ENCODE measurements around the gene RINL. TPM values are rescaled to one million over a fixed set of nuclear protein-coding genes. Genes with fewer than 3 reads are reported as not detected.

RINL gene
- total RNA-seq, 1 experiment from 2014 or later, result 14.5 TPM

DNA sequence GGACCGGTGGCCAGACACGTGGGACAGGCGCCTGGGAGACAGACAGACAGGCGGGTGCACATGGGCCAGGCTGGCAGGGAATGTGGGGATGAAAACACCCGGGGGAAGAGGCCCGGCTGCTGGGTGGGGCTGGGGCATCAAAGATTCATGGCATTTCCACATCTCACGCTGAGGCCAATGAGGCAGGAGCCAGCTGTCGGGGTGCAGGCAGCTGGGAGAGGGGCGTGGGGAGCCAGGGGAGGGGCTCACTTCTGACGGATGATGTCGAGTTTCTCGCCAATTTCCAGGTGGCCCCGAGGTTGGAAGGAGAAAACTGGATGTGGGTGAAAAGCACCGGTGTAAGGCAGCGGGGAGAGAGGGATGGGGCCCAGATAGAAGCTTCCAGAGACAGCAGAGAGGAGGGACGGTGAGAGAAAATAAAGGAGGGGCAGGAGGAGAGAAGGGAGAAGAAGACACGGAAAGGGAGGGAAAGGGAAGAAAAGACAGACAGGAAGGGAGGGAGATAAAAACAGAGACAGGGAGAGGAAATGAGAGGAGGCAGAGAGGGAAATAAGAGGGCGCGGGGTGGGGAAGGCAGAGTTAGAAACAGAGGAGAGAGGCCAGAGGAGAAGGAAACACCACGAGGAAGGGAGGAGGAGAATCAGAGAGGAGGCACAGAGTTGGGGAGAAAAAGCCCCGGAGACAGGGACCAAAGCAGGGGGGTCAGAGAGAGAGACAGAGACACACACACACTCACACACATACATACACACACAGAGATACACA lies 41.9 kb upstream of the RINL start (continued):
- TF ChIP-seq ZBTB21 (CRISPR knock-in tag; IDR thresholded peaks at IDR 0.05; ENCODE audit: borderline replicate concordance) (no peak), CBFB (CRISPR knock-in tag; IDR thresholded peaks at IDR 0.05; ENCODE audit: low read depth) (no peak), SMAD4 (CRISPR knock-in tag; IDR thresholded peaks at IDR 0.05) (no peak), USF1 (CRISPR knock-in tag; IDR thresholded peaks at IDR 0.05) (no peak), SOX15 (CRISPR knock-in tag; IDR thresholded peaks at IDR 0.05) (no peak)
- TF ChIP-seq, protein P1, sequence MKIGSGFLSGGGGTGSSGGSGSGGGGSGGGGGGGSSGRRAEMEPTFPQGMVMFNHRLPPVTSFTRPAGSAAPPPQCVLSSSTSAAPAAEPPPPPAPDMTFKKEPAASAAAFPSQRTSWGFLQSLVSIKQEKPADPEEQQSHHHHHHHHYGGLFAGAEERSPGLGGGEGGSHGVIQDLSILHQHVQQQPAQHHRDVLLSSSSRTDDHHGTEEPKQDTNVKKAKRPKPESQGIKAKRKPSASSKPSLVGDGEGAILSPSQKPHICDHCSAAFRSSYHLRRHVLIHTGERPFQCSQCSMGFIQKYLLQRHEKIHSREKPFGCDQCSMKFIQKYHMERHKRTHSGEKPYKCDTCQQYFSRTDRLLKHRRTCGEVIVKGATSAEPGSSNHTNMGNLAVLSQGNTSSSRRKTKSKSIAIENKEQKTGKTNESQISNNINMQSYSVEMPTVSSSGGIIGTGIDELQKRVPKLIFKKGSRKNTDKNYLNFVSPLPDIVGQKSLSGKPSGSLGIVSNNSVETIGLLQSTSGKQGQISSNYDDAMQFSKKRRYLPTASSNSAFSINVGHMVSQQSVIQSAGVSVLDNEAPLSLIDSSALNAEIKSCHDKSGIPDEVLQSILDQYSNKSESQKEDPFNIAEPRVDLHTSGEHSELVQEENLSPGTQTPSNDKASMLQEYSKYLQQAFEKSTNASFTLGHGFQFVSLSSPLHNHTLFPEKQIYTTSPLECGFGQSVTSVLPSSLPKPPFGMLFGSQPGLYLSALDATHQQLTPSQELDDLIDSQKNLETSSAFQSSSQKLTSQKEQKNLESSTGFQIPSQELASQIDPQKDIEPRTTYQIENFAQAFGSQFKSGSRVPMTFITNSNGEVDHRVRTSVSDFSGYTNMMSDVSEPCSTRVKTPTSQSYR (CRISPR knock-in tag; IDR thresholded peaks at IDR 0.05), result no peak
- TF ChIP-seq, protein P2, sequence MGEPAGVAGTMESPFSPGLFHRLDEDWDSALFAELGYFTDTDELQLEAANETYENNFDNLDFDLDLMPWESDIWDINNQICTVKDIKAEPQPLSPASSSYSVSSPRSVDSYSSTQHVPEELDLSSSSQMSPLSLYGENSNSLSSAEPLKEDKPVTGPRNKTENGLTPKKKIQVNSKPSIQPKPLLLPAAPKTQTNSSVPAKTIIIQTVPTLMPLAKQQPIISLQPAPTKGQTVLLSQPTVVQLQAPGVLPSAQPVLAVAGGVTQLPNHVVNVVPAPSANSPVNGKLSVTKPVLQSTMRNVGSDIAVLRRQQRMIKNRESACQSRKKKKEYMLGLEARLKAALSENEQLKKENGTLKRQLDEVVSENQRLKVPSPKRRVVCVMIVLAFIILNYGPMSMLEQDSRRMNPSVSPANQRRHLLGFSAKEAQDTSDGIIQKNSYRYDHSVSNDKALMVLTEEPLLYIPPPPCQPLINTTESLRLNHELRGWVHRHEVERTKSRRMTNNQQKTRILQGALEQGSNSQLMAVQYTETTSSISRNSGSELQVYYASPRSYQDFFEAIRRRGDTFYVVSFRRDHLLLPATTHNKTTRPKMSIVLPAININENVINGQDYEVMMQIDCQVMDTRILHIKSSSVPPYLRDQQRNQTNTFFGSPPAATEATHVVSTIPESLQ (CRISPR knock-in tag; IDR thresholded peaks at IDR 0.05), result no peak

DNA sequence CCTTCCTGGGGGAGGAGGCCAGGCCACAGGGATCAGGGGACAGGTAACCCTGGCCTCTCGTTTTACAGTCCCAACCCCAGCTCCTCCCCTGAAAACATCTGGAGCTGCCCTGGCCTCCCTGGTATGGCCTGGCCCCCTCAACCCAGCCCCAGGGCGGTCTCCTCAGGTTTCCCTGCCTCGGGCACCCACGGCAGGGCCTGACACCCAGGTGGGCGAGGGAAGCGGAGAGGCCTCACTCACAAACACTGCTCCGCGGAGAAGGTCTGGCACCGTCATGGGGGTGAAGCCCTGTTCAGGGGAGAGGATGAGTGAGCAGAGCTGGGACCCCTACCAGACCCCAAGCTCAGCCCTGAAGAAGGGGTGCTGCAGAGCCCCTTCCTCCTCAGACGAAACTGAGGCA lies 40.5 kb upstream of the RINL start:
- Mint-ChIP-seq H3K9me3 (0 out of 2 replicates have a peak, but pooled peaks cover 4% of the 10 kb centered on the region), H3K36me3 (peaks cover 13% of the 10 kb centered on the region)

GRCh38 chr19:38917921-38918491 lies 39.9 kb upstream of the RINL start:
- POLR2A ChIA-PET, result interaction anchor here (0.6 kb wide), 1 partner anchor 291 kb away, joined by 3 read pairs; no protein-coding TSS in a partner anchor
- ATAC-seq (peak; percentile 33), DNase-seq (ENCODE audit: low spot score) (no peak)
- 0 out of 2 replicates have a peak, but pooled peaks cover 4% of the 10 kb centered on the region for H3K9me3 Mint-ChIP-seq
- H3K27me3 Mint-ChIP-seq (ENCODE audit: low read depth), result peaks cover under 1% of the 10 kb centered on the region; the same call in 1 of the 2 replicates
- H3K36me3 Mint-ChIP-seq, result peaks cover 12% of the 10 kb centered on the region
- H3K27ac Mint-ChIP-seq, result peak overlapping the region; percentile 43; the same call in 1 of the 2 replicates
- CTCF ChIA-PET, result interaction anchor here (1.1 to 3.6 kb wide), 2 partner anchors 12 to 36 kb away, joined by 3 to 24 read pairs; partner anchors contain the start of genes MRPS12 and SARS2
- no peak overlapping the region for H3K4me3 Mint-ChIP-seq
- no peaks in the 10 kb centered on the region for H3K4me1 Mint-ChIP-seq
- TF ChIP-seq ETV6 (CRISPR knock-in tag; IDR thresholded peaks at IDR 0.05) (no peak), CREB1 (CRISPR knock-in tag; IDR thresholded peaks at IDR 0.05) (no peak), GABPB1 (CRISPR knock-in tag; IDR thresholded peaks at IDR 0.05) (no peak), CBFB (CRISPR knock-in tag; IDR thresholded peaks at IDR 0.05; ENCODE audit: low read depth) (no peak), PRRX2 (CRISPR knock-in tag; IDR thresholded peaks at IDR 0.05) (no peak), SOX15 (CRISPR knock-in tag; IDR thresholded peaks at IDR 0.05) (no peak), FOXK1 (CRISPR knock-in tag; IDR thresholded peaks at IDR 0.05) (no peak), ZNF263 (CRISPR knock-in tag; IDR thresholded peaks at IDR 0.05; ENCODE audit: low read depth) (no peak), E2F1 (CRISPR knock-in tag; IDR thresholded peaks at IDR 0.05) (no peak)
- TF ChIP-seq, protein P3, sequence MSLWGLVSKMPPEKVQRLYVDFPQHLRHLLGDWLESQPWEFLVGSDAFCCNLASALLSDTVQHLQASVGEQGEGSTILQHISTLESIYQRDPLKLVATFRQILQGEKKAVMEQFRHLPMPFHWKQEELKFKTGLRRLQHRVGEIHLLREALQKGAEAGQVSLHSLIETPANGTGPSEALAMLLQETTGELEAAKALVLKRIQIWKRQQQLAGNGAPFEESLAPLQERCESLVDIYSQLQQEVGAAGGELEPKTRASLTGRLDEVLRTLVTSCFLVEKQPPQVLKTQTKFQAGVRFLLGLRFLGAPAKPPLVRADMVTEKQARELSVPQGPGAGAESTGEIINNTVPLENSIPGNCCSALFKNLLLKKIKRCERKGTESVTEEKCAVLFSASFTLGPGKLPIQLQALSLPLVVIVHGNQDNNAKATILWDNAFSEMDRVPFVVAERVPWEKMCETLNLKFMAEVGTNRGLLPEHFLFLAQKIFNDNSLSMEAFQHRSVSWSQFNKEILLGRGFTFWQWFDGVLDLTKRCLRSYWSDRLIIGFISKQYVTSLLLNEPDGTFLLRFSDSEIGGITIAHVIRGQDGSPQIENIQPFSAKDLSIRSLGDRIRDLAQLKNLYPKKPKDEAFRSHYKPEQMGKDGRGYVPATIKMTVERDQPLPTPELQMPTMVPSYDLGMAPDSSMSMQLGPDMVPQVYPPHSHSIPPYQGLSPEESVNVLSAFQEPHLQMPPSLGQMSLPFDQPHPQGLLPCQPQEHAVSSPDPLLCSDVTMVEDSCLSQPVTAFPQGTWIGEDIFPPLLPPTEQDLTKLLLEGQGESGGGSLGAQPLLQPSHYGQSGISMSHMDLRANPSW (CRISPR knock-in tag; conservative IDR thresholded peaks at IDR 0.05; ENCODE audit: low read depth), result no peak
- TF ChIP-seq, protein P4, sequence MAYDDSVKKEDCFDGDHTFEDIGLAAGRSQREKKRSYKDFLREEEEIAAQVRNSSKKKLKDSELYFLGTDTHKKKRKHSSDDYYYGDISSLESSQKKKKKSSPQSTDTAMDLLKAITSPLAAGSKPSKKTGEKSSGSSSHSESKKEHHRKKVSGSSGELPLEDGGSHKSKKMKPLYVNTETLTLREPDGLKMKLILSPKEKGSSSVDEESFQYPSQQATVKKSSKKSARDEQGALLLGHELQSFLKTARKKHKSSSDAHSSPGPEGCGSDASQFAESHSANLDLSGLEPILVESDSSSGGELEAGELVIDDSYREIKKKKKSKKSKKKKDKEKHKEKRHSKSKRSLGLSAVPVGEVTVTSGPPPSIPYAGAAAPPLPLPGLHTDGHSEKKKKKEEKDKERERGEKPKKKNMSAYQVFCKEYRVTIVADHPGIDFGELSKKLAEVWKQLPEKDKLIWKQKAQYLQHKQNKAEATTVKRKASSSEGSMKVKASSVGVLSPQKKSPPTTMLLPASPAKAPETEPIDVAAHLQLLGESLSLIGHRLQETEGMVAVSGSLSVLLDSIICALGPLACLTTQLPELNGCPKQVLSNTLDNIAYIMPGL (CRISPR knock-in tag; IDR thresholded peaks at IDR 0.05), result no peak

More for the DNA sequence above, 40.5 kb upstream of the RINL start:
- Mint-ChIP-seq H3K4me3 (no peak overlapping the region), H3K27me3 (ENCODE audit: low read depth) (no peaks in the 10 kb centered on the region), H3K27ac (no peak overlapping the region), H3K4me1 (no peaks in the 10 kb centered on the region)
- ATAC-seq, result no peak
- TF ChIP-seq, protein P5, sequence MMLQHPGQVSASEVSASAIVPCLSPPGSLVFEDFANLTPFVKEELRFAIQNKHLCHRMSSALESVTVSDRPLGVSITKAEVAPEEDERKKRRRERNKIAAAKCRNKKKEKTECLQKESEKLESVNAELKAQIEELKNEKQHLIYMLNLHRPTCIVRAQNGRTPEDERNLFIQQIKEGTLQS (CRISPR knock-in tag; conservative IDR thresholded peaks at IDR 0.05), result no peak
- ChIA-PET CTCF (interaction anchor here (3.6 kb wide), 1 partner anchor 12 kb away, joined by 24 read pairs; the partner anchor contains the start of genes MRPS12 and SARS2), POLR2A (no interaction called here)
- DNase-seq (ENCODE audit: low spot score), result no peak

Measured in WTC11 (cell line).